Measurements from ENCODE around the gene KRTAP5-1. TPM values are rescaled to one million over a fixed set of nuclear protein-coding genes. Genes with fewer than 3 reads are reported as not detected.
"Not testable (repeated sequence)": the region's sequence is repeated elsewhere in the genome, so short reads cannot be mapped to it uniquely, and the experiment has no call there.

KRTAP5-1 gene
- total and polyA plus RNA-seq, 12 donors = 0.10 TPM; not detected in 11

DNA sequence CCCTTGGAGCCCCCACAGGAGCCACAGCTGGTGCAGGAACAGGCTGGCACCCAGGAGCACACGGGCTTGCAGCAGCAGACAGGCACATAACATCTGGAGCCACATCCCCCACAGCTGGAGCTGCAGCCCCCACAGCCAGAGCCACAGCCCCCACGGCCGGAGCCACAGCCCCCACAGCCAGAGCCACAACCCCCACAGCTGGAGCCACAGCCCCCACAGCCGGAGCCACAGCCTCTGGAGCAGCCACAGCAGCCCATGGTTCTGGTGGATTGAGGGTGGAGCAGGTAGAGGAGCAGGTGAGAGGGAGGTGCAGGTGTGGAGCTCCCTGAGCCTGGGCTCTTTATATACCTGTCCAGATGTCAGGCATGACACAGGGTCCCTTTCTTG, 12.9 kb upstream of the KRTAP5-1 start, which contains the start of gene KRTAP5-2:
Gene KRTAP5-2 (minus strand): TSS at position 301 of the 387 bp plus-strand sequence. CDS start 44 bp downstream, at position 257.
- Histone ChIP-seq H3K27ac (no peak within 1 kb of the TSS), H3K4me3 (no peak within 1 kb of the TSS), H3K4me1 (replicated peaks in 1 of 2) (no peaks in the 10 kb centered on the region), H3K27me3 (peaks cover 17% of the 10 kb centered on the region), H3K36me3 (replicated peaks in 1 of 2) (no peaks in the 10 kb centered on the region), H3K9me3 (replicated peaks in 1 of 3) (no peaks in the 10 kb centered on the region)
- no peak for TF ChIP-seq POLR2A (IDR thresholded peaks at IDR 0.05)
- TF ChIP-seq, protein P1, sequence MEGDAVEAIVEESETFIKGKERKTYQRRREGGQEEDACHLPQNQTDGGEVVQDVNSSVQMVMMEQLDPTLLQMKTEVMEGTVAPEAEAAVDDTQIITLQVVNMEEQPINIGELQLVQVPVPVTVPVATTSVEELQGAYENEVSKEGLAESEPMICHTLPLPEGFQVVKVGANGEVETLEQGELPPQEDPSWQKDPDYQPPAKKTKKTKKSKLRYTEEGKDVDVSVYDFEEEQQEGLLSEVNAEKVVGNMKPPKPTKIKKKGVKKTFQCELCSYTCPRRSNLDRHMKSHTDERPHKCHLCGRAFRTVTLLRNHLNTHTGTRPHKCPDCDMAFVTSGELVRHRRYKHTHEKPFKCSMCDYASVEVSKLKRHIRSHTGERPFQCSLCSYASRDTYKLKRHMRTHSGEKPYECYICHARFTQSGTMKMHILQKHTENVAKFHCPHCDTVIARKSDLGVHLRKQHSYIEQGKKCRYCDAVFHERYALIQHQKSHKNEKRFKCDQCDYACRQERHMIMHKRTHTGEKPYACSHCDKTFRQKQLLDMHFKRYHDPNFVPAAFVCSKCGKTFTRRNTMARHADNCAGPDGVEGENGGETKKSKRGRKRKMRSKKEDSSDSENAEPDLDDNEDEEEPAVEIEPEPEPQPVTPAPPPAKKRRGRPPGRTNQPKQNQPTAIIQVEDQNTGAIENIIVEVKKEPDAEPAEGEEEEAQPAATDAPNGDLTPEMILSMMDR (IDR thresholded peaks at IDR 0.05) = no peak
- 20 to 58% (median 46%) methylated on average over 1 to 4 of the region's 4 CpGs; no CpG with 5 or more reads in 1 of the 4 donors for WGBS, 4 donors
- no peak for DNase-seq
- intact Hi-C loops (cut with DNase I) = no loop called here

DNA sequence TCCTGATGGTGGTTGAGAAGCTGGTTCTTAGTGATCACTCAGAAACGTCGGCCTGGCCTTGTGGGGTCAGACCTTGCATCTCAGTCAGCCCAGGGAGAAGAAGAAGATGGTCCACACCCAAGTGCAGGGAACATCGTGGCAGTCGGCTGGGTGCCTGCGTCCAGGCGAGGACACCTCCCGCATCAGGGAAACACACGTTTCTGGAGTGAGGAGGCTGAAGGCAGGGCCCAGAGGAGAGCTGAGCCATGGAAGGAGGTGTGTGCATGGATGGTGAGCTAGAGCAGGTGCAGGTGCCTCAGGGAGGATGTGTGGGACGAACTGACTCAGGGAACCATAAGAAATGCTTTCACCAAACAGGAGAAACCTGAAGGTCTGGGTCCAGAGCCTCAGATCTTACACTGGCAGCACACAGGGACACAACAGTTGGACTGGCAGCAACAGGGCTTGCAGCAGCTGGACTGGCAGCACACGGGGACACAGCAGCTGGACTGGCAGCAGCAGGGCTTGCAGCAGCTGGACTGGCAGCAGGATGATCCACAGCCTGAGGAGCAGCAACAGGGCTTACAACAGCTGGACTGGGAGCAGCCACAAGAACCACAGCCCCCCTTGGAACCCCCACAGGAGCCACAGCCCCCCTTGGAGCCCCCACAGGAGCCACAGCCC, 12.4 kb upstream of the KRTAP5-1 start:
- TF ChIP-seq POLR2A (IDR thresholded peaks at IDR 0.05) = no peak
- TF ChIP-seq, protein P1 (IDR thresholded peaks at IDR 0.05) = no peak
- intact Hi-C loops (cut with DNase I) = no loop called here
- H3K27ac ChIP-seq = no peak overlapping the region
- 64 to 79% (median 75%) methylated on average over 8 to 10 of the region's 10 CpGs for WGBS, 4 donors
- H3K4me3 ChIP-seq = no peak overlapping the region
- no peaks in the 10 kb centered on the region for H3K36me3 ChIP-seq (replicated peaks in 1 of 2)
- H3K9me3 ChIP-seq (replicated peaks in 1 of 3) = no peaks in the 10 kb centered on the region
- DNase-seq = no peak
- peaks cover 17% of the 10 kb centered on the region for H3K27me3 ChIP-seq
- no peaks in the 10 kb centered on the region for H3K4me1 ChIP-seq (replicated peaks in 1 of 2)

DNA sequence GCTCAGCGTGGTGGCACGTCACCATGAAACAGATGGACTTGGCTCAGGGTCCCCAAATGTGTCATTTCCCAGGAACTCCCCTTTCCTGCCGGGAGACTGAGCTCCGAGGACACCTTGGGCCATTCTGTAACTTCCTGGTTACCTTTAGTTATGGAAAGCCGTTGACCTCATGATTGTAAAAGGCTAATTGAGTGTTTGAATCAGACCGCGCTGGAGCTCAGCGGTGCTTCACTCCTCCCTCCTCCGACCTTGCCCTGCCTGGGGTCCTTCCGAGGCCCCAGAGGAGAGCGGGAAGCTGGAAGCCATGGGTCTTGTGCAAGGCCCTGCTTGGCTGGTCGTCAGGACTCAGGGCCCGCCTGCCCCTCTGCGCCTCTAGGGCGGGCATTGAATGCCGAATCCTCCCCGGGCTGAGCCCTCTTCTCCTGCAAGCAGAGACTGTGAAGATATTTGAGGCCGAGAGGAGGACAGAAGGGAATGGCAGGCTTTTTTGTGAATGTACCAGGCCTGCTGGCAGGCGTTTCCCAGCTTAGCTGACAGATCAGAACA, 11.6 kb upstream of the KRTAP5-1 start:
- H3K4me1 ChIP-seq (replicated peaks in 1 of 2); DNase-seq; H3K36me3 ChIP-seq (replicated peaks in 1 of 2); intact Hi-C loops (cut with DNase I); H3K27ac ChIP-seq; H3K4me3 ChIP-seq; H3K9me3 ChIP-seq (replicated peaks in 1 of 3): not testable (repeated sequence)
- WGBS, 4 donors = 64 to 68% (median 66%) methylated on average over 16 to 19 of the region's 19 CpGs
- peaks cover 22% of the 10 kb centered on the region for H3K27me3 ChIP-seq

DNA sequence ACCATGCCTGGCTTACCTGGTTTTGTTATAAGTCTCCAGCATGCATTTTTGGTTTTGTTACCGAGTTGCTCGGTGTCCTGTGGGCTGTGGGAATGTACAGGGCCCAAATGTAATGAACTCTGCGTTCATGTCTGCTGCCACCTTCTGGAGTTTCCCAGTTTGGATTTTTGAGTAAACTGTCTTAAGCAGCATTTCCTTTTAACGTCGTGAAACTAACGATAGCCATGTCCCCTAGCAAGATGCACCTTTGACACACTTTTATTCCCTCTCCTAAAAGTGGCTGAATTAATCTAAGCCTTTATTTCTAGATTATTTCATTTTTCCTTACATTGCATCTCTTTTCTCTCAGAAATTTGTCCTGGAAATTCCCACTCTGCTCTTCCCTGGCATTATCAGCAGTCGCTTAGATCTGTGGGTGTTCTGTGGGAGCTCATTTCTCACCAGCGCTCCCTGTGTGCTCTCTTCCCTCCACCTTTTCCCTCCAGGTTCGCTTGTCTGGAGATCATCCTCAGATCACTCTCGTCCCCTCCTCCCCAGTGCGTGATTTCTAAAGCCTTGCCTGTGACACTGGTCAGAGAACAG, 11.0 kb upstream of the KRTAP5-1 start:
- H3K27me3 ChIP-seq = peaks cover 25% of the 10 kb centered on the region
- intact Hi-C loops (cut with DNase I) = not testable (repeated sequence)

DNA sequence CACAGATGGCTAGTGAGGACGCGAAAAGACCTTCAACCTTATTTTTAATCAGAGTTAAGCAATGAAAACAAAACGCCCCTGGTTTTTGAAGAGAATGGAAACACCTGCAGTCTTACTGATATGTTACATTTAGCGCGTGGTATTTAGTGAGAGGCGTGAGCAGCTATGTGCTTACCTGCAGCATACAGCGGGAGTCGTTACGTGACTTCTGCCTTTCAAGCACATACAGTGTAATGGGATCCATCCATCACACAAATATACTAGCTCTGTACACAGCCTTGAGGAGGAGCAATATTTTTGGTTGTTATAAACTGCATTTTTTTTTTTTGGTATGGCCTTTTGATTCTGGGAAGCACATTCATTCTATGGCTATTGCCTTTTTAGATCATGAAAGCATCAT, 7.5 kb upstream of the KRTAP5-1 start:
- Histone ChIP-seq H3K27me3 (peaks cover 25% of the 10 kb centered on the region), H3K4me1 (replicated peaks in 1 of 2) (no peaks in the 10 kb centered on the region), H3K4me3 (no peak overlapping the region), H3K27ac (no peak overlapping the region), H3K36me3 (replicated peaks in 1 of 2) (no peaks in the 10 kb centered on the region), H3K9me3 (replicated peaks in 1 of 3) (no peaks in the 10 kb centered on the region)
- TF ChIP-seq, protein P1 (IDR thresholded peaks at IDR 0.05) = no peak
- TF ChIP-seq POLR2A (IDR thresholded peaks at IDR 0.05) = no peak
- DNase-seq = no peak
- WGBS, 4 donors = 71 to 78% (median 75%) methylated on average over 9 of the region's 9 CpGs
- intact Hi-C loops (cut with DNase I) = no loop called here

More for the DNA sequence above, 11.0 kb upstream of the KRTAP5-1 start:
- not testable (repeated sequence) for H3K36me3 ChIP-seq (replicated peaks in 1 of 2); H3K27ac ChIP-seq; DNase-seq; H3K4me3 ChIP-seq; H3K9me3 ChIP-seq (replicated peaks in 1 of 3); H3K4me1 ChIP-seq (replicated peaks in 1 of 2)
- WGBS, 4 donors = 54 to 60% (median 57%) methylated on average over 11 of the region's 11 CpGs

All from adrenal gland (tissue), 12 donors.